Measurements from ENCODE around the gene CLDN6.
"Not testable (repeated sequence)": the region's sequence is repeated elsewhere in the genome, so short reads cannot be mapped to it uniquely, and the experiment has no call there.

Gene CLDN6

GRCh38 chr16:3017794-3018506 lies at the start of gene CLDN6:
CLDN6 (minus strand) TSS chr16:3018183; CDS start chr16:3016021, 2,162 bp downstream.
- DNase-seq (ENCODE audit: low read depth): no peak

GRCh38 chr16:3066440-3066748 lies 48.4 kb upstream of the CLDN6 start:
- no peak for DNase-seq (ENCODE audit: low read depth)

DNA sequence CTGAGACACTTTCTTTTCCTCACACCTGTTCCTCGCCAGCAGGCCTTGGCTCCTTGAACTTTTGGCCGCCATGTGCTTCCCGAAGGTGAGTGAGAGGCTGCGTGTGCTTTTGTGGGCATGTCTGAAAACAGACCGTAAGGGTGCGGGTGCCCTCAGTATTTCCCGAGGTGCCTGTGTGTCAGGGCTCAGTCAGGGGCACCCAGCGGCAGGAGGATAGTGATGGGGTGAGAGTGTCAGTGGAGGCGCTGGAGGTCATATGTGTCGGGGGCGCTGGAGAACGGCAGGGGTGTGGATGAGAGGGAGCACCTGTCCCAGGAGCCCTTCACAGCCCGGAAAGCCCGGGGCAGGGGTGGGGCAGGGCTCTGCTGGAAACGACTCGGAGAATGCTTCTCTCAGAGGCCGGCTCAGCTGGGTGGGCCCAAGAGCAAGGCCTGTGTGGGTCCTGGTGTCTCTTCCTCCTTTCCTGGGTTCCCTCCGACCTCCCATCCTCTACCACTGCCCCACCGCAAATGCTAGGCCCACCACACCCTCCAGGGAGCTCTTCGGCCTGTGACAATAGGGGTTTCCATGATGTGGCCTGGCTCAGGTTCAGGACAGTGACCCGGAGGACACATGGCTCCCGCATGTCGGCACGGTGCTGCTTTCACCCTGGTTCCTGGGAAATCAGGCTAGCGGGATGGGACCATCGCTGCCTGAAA lies 47.9 kb upstream of the CLDN6 start:
- no peak for DNase-seq (ENCODE audit: low read depth)

DNA sequence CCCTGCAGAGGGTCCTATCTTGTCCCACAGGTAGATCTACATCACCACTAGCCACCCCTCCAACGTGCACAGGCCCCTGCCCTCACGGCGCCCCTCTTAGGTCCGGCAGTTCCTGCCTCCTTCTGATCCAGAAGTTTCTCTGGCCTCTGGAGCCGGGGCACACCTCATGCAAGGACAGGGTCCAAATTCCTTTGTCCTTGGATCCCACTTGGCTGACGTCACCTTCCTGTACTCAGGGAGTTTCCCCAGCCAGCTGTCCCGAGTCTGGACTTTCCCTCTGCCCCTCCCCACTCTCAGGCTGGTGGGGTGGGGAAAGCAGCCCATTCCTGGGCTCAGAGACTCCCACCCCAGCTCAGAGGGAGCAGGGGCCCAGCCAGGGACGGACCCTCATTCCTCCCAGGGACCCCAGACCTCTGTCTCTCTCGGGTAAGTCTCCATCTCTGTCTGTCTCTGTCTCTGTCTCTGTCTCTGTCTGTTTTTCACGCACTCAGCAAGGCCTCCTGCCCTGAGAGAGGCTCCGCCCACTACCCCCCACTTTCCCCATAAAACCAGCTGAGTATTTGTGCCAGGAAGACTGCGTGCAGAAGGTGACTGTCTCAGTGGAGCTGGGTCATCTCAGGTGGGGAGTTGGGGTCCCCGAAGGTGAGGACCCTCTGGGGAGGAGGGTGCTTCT lies 47.2 kb upstream of the CLDN6 start, which contains the start of gene IL32:
TSS of gene IL32 (plus strand) at position 572 of the 673 bp plus-strand sequence. CDS start 172 bp downstream, outside the sequence.
- peak; percentile 67 for DNase-seq (ENCODE audit: low read depth)

DNA sequence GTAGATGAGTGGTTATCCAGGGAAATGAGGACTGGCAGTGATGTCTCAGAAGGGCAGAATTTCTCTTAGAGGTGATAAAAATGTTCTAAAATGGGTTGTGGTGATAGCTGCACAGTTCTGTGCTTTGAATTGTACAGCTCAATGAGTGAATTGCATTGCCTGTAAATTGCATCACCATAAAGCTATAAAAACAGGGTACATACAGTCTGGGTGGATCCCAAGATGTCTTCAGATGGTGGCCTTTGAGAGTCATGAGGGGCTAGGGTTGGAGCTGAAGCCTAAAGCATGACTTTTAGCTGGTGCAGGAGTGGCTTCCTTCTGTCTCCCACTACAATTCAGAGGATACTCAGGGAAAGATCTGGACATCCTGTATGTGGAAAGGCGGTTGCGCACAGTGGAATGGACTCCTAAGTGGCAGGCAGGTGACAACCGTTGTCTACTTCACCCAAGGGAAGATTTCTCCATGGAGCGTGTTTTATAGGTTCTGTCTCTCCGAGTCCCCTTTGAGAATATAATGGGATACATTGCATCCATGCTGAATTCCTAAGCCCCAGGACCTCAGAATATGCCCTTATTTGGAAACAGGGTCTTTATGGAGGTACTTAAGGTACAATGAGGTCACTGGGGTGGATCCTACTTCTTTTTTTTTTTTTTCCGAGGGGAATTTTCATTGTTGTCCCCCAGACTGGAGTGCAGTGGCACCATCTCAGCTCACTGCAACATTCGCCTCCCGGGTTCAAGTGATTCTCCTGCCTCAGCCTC lies 45.8 kb upstream of the CLDN6 start:
- DNase-seq (ENCODE audit: low read depth): no peak

DNA sequence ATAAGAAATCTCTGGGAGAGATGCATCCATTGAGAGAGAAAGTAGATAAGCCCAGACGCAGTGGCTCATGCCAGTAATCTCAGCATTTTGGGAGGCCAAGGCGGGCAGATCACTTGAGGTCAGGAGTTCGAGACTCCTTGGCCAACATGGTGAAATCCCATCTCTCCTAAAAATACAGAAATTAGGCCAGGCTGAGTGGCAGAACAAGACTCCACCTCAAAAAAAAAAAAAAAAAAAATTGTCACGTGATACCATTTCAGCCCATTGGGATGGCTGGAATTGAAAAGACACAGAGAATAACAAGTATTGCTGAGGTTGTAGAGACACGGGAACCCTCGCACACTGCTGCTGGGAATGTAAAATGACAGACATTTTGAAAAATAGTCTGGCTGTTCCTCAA lies 44.6 kb upstream of the CLDN6 start:
- no peak for DNase-seq (ENCODE audit: low read depth)

DNA sequence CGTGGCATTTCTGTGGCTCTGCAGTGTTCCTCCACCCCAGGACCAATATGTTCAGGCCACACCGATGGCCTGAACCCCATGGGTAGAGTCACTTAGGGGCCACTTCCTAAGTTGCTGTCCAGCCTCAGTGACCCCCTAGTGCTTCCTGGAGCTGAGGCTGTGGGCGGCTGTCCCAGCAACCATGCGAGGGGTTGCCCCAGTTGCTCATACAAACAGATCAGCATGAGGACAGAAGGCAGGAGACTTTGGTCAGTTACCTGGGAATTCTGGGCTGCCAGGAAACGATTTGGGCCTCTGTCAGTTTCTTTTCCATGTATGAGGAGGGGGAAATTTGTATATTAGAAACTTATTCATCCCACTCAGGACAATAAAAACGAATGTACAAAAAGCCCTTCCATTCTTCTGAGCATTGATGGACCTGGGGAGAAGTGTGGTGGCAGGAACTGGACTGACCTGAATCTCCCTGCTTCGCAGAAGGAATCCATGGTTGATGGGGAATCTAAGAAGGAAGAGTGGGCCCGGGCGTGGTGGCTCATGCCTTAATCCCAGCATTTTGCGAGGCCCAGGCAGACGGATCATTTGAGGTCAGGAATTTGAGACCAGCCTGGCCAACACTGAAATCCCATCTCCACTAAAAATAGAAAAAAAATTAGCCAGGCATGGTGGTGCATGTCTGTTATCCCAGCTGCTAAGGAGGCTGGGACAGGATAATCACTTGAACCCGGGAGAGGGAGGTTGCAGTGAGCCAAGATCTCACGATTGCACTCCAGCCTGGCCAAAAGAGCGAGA lies 42.5 kb upstream of the CLDN6 start:
- DNase-seq (ENCODE audit: low read depth): no peak

DNA sequence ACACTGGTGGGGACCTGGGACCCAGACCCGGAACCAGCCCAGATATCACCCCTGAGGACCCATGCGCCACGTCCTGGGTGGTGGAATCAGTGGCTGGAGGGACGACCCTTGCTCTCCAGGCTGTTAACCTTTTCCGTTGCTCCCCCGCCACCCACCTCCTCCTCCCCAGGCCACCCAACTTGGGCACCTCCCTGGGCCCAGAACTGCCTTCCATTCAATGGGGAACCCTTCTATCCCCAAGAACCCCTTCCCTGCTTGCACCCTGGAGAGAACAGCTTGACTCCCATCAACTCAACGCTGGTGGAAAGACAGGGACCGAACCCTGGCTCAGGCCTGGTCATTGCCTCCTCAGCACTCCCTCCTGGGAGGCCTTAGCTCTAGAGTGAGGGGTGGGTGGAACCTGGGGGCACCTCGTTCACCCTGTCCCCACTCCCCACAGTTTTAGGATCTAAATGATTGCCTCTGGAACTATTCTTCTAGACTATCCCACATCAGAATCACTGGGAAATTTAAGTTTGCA lies 41.8 kb upstream of the CLDN6 start:
- no peak for DNase-seq (ENCODE audit: low read depth)

- DNase-seq (ENCODE audit: low read depth): peak; percentile 90
These were observed 41.2 kb upstream of the CLDN6 start for GRCh38 chr16:3059041-3059722.

DNA sequence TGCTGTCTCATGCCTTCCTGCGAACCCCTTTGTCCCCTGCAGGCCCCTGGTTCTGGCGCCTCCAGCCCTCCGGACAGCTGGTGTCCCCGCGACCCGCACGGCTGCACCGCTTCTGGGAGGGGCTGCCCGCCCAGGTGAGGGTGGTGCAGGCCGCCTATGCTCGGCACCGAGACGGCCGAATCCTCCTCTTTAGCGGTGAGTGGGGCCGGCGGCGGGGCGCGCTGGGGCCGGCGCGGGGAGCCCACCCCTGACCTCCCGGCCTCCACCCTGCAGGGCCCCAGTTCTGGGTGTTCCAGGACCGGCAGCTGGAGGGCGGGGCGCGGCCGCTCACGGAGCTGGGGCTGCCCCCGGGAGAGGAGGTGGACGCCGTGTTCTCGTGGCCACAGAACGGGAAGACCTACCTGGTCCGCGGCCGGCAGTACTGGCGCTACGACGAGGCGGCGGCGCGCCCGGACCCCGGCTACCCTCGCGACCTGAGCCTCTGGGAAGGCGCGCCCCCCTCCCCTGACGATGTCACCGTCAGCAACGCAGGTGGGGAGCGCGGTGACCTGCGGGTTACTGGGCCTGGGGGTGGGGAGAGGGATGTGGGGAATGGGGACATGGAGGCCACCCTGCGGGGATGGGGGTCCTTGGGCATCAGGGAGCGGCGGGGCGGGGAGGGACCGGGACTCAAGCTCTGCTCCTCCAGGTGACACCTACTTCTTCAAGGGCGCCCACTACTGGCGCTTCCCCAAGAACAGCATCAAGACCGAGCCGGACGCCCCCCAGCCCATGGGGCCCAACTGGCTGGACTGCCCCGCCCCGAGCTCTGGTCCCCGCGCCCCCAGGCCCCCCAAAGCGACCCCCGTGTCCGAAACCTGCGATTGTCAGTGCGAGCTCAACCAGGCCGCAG lies 40.4 kb upstream of the CLDN6 start:
- DNase-seq (ENCODE audit: low read depth): no peak

DNA sequence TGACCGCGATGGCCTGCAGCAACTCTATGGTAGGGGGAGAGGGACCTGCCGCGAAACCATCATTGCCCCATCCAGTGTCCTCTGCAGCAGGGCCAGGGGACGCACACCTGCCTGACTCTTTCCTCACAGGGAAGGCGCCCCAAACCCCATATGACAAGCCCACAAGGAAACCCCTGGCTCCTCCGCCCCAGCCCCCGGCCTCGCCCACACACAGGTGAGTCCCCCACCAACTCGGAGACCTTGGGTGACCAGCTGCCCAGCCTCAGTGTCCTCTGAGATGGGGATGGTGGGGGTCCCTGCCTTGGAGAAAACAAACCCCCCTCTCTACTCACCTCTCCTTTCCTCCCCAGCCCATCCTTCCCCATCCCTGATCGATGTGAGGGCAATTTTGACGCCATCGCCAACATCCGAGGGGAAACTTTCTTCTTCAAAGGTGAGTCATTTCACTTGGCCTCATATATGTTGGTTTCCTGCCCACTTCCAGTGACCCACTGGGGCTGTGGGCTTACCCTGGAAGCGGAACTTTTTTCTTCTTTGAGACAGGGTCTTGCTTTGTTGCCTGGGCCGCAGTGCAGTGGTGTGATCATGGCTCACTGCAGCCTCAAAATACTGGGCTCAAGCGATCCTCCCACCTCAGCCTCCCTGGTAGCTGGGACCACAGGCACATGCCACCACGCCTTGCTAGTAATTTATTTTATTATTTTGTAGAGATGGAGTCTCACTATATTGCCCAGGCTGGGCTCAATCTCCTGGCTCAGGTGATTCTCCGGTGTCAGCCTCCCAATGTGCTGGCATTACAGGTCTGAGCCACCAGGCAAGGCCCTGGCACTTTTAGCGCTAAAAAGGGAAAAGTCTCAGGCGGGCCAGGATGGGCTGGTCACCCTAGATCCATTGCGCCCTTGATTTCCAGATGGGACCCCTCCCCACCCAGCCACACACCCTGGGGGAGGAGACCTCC lies 39.5 kb upstream of the CLDN6 start:
- DNase-seq (ENCODE audit: low read depth): no peak

DNA sequence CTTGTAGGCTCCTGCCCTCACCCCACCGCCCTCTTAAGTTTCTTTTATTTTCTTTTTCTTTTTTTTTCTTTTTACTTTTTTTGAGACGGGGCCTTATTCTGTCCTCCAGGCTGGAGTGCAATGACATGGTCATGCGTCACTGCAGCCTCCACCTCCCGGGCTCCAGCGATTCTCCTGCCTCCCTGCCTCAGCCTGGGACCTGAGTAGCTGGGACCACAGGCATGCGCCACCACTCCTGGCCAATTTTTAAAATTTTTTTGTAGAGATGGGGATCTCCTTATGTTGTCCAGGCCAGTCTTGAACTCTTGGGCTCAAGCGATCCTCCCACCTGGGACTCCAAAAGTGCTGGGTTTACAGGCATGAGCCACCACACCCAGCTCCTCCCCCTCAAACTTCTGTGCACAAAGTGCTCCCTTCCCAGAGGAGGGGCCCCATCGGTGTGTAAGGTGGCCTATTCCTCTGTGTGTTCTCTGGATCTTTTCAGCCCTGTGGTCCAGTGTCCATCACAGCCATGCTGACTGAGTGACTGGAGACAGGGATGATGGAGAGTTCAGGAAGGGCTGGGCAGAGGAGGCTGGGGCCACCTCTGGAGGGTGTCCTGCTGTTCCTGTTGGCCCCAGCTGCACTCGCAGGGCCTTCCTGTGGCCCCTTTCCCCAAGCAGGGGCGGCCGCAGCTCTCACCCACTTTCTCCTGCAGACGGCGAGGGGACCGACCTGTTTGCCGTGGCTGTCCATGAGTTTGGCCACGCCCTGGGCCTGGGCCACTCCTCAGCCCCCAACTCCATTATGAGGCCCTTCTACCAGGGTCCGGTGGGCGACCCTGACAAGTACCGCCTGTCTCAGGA lies 38.6 kb upstream of the CLDN6 start:
- no peak for DNase-seq (ENCODE audit: low read depth)

DNA sequence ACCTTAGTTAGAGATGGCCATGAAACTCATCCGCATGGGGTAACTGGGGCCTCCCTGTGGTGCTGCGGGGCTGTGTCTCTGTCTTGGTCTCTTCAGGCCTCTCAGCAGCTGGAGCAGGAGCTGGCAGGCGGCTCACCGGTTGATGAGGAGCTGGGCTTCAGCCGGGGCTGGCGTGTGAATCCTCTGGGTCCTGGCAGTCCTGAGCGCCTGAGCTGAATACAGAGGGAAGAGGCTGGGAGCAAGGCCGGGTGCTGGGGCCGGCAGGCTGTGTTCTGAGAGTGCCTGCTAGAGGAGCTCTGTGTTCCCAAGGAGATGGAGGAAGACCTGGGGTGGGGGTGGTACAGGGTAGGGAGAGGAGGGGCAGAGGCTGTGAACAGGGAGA lies 37.7 kb upstream of the CLDN6 start:
- DNase-seq (ENCODE audit: low read depth): not testable (repeated sequence)

DNA sequence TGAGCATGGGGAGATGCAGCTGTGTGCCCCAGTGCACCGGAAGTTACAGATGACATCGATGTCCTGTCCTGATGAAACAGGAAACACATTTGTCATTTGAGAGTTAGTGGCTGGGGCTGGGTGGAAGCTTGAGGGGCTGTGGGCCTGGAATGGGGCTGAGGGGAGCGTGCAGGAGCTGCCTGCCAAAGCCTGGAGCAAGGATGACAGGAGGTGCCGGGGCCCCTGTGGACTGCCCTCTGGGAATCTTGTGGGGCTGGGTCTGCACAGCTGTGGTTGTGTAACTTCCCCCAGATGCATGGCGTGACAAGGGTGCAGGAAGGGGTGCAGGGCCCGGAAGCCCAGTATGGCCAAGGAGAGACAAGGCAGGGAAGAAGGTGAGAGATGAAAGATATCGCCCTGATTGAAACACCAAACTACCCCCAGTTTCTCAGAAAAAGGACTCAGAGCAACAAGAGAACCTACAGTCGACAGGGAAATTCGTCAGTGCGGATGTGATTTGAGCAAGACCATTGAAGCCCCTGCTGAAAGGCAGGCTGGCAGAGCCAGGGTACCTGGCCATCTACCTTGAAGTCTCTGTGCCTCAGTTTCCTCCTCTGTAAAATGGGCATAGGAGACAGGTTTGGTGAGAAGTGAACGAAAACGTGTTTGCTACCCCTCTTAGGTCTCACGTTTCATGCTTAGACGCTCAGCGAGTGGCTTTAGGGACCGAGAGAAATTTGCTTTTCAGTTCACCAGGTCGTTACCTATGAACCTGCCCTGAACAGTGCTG lies 37.2 kb upstream of the CLDN6 start:
- DNase-seq (ENCODE audit: low read depth): no peak

- not testable (repeated sequence) for DNase-seq (ENCODE audit: low read depth)
These were observed 35.3 kb upstream of the CLDN6 start for GRCh38 chr16:3053330-3053710.

GRCh38 chr16:3052571-3053329 lies 34.8 kb upstream of the CLDN6 start:
- not testable (repeated sequence) for DNase-seq (ENCODE audit: low read depth)

Measured in activated T-cell treated with anti-CD3 and anti-CD28 coated beads for 48 hours (primary cell).